ENCODE data around the gene SDK2.

SDK2 gene, protein sequence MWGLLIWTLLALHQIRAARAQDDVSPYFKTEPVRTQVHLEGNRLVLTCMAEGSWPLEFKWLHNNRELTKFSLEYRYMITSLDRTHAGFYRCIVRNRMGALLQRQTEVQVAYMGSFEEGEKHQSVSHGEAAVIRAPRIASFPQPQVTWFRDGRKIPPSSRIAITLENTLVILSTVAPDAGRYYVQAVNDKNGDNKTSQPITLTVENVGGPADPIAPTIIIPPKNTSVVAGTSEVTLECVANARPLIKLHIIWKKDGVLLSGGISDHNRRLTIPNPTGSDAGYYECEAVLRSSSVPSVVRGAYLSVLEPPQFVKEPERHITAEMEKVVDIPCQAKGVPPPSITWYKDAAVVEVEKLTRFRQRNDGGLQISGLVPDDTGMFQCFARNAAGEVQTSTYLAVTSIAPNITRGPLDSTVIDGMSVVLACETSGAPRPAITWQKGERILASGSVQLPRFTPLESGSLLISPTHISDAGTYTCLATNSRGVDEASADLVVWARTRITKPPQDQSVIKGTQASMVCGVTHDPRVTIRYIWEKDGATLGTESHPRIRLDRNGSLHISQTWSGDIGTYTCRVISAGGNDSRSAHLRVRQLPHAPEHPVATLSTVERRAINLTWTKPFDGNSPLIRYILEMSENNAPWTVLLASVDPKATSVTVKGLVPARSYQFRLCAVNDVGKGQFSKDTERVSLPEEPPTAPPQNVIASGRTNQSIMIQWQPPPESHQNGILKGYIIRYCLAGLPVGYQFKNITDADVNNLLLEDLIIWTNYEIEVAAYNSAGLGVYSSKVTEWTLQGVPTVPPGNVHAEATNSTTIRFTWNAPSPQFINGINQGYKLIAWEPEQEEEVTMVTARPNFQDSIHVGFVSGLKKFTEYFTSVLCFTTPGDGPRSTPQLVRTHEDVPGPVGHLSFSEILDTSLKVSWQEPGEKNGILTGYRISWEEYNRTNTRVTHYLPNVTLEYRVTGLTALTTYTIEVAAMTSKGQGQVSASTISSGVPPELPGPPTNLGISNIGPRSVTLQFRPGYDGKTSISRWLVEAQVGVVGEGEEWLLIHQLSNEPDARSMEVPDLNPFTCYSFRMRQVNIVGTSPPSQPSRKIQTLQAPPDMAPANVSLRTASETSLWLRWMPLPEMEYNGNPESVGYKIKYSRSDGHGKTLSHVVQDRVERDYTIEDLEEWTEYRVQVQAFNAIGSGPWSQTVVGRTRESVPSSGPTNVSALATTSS (N-terminal part only)

DNA sequence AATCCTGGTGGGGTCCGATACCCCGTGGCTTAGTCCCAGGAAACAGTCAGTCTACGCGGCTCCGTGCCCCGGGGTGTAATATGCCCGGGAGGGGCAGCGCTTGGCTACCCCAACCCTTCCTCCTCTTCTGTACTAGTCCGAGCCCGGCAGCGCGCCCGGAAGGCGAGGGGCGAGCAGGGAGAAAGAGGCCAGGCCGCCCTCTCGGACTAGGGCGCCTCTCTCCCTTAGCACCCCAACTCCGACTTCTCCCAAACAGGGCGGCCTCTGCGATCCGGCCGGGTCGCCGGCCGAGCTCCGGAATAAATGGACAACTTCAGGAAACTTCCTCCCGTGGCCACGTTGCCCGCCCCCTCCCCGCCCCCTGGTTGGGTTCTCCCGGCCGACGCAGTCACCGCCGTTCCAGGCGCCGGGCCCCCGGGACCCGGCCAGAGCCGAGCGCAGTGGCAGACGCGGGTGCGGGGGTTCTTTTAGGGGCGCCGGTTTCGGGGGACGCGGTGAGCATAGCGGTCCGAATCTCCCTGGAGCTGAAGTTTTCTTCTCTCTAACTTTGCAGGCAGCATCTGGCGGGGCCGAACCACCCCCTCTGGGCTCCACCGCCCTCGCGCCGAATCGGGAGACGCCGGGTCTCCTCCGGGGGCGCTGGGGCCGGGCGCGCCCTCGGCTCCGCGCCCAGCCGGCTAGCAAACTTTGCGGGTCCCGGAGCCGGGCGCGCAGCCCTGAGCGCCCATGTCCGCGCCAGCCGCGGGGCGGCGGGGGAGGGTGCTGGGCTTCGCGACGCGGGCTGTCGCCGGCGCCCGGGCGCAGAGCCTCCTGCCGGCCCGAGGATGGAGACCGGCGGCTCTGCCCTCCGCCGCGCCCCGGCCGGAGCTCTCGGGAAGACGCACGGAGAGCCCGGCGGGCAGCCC is at the start of gene SDK2:
Gene SDK2 (minus strand): TSS at position 301 of the 905 bp plus-strand sequence. CDS start 357 bp downstream, outside the sequence.
- no peak for DNase-seq

DNA sequence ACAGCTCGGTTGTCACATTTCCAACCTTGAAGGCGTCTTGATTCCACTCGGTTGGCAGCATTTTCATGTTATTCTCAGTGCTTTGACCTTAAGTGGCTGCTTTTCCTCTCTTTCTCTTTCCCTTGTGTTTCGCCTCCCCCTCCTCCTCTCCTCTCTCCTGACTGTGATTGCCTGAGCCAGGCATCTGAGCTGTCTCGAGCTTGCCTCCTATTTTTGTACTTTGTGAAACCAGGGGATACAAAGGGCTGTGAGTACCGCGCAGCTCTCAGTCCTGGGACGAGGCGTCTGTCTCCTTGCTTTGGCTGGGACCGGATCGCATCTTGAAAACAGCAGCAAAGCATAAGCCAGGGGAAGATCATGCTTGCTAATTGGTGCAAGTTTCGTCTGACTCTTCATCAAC is 48.8 kb upstream of the SDK2 start:
- DNase-seq: no peak

DNA sequence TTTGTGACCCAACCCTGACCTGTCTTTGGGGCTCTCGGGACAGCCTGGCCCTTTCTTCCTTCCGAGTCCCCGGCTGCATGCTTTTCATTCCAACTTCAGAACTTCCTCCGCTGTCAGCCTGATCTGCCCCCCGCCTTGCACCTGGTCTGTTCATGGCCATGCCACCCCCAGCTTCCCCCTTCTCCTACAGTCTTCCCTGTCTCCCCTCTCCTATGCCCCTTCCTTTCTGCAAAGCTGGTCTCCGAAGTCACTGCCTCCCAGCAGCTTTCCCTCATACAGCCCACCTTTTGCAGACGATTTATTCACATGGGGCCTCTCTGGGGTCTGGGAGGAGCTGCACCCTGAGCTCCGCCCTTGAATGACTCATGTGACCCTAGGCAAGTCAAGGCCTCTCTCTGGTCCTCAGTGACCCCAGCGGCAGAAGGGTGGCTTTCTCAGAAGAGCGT is 47.1 kb upstream of the SDK2 start:
- DNase-seq: no peak

DNA sequence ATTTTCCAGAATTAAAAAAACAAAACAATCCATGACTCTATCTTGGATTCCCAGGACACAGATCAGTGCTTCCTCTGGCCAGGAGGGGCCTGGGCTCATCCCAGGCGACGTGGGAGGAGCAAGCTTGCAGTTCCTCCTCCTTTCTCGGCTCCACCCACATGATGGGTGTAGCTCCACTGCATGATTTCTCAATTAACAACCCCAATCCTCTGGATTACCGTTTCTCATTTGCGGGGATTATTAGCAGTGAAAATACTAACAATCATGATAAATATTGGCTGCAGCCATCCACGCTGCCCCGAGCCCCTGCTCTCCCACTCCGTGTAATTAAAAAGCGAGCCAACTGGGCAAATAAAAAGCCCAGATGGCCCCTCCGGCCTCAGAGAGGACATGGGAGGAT is 46.4 kb upstream of the SDK2 start:
- DNase-seq: no peak

DNA sequence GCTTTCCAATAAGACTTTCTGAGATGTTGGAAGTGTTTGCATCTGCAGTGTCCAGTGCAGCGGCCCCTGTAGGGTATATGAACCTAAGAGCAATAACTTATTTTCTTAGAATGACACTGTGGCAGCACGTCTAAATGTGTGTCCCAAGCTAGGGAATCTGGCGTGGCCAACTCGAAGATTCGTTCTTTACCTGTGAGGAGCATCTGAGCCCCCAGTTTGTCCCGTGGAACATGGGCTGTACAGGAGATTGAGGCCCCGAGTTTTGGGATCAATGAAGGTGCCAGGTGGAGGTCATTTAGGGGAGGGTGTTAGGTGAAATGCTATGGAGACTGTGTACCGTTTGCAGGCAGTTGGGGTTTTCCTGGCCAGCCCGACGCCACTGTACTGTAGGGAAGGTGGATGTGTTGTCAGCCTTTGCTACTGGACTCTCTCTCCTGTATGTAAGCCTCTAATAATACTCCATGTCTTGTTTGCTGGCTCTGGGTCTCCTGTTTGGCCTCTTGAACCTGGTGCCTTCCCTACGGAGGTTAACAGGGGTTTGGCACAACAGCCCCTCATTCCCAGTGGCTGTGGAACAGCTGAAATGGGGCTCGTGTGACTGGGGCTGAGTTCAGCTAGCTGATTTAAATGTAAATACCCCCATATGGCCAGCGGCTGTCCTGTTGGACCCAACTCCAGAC is 45.5 kb upstream of the SDK2 start:
- DNase-seq: no peak

DNA sequence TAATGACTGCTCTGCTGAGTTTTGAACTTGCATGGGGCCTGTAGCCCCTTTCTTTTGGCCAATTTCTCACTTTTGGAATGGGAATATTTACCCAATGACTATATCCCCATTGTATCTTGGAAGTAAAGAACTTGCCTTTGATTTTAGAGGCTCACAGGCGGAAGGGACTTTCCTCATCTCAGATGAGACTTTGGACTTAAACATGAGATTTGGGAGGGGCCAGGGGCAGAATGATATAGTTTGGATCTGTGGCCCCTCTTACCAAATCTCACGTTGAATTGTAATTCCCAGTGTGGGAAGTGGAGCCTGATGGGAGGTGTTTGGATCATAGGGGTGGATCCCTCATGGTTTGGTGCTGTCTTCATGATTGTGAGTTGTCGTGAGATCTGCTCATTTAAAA is 42.7 kb upstream of the SDK2 start:
- no peak for DNase-seq

DNA sequence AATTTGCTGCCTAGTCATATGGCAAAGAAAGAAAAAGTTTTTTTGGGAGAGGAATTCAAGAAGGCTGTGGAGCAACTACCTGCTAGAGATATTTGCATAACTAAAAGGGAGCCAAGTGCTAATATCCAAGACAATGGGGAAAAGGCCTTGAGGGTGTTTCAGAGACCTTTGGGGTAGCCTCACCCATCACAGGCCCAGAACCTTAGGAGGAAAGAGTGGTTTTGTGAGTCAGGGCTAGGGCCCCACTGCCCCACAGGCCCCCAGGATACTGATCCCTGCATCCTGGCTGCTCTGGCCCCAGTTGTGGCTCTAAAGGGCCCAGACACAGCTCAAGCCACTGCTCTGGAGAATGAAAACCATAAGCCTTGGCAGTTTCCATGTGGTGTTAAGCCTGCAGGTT is 41.9 kb upstream of the SDK2 start:
- no peak for DNase-seq

DNA sequence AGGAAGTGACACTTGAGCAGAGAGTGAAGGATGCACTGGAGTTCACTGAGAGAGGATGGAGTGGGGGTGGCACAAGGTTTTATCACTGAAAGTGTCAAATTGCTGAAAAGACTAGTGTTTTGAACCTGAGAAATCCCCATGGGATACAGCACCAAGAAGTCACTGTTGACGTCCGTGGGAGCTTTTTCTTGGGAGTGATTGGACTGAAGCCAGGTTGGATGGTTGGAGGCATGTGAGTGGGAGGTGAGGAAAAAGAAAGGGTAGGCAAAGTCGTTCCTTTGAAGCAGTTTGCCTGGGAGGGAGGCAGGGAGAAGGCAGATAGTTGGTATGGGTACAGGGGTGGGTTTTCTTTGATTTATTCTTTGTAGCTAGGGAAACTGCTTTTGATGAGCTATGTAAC is 39.9 kb upstream of the SDK2 start:
- DNase-seq: no peak

DNA sequence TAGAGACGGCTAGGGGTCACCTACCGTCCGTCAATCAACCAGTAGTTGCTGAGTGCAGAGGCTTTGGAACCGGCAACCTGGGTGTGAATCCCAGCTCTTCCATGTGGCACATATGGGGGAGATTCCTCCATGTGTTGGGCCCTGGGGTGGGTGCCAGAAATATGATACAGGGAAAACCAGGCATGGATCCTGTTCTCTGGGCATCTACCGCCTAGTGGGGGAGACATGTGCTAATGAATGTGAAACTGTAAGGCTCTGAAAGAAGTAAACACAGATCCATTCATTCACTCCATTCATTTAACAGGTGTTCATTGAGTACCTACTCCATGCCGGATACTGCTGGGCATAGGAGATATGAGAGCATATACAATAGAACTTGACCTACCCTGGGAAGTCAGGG is 39.5 kb upstream of the SDK2 start:
- no peak for DNase-seq

DNA sequence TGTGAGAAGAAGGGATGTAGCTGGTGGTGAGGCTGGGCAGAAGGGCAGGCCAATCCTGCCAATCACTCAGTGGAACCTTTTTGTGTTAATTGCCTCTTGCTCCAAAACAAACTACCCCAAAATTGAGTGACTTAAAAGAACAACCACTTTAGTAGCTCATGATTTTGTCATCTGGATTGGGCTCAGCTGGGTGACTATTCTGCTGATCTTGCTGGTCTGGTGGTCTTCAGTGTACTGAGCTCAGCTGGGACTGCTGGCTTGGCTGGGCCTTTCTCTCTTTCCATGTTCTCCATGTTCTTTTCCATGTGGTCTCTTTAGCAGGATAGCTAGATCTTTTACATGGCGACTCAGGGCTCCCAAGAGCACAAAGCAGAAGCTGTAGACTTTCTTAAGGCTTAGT is 37.7 kb upstream of the SDK2 start:
- DNase-seq: no peak

DNA sequence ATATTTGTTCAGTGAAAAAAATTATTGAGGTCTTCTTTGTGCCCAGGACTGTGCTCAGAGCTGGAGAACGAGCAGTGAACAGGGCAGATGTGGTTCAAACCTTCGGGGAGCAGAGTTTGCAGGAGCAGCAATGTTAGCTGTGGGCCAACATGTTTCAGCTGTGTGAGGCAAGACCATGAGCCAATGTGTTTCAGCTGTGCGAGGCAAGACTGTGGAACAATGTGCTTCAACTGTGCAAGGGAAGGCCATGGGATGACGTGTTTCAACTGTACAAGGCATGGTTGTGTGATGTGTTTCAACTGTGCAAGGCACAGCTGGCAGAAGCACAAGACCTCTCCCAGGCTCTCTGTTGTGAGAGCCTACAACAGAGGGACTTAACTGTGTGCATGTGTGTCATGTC is 35.2 kb upstream of the SDK2 start:
- DNase-seq: no peak

DNA sequence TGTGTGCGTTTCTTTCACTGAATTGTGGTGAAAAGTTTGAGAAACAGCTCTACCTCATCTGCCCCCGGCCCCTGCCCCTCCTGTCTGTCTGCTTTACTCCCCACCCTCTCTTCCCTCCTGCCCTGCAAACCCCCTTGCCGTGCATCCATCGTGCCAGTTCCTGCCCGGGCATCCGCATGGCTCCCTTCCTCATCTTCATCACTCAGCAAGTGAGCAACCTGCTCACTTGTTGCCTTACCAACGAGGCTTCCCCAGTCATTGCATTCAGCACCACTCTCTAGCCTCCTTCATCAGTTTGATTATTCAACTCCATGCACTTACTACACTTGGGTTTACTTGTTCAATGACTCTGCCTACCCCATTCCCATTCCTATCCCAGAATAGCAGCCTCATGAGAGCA is 34.8 kb upstream of the SDK2 start:
- DNase-seq: no peak

DNA sequence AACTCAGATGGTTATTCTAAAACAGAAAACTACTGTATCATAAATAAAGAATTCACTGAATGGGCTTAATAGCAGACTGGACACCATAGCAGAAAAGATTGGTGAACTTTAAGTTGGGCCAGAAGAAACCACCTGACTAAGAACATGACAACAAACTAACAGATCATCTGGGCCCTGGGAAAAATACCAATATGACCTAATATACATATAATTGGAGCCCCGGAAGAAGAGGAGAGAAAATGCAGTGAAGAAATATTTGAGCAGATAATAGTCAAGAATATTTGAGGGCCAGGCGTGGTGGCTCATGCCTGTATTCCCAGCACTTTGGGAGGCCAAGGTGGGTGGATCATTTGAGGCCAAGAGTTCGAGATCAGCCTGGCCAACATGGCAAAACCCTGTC is 25.5 kb upstream of the SDK2 start:
- DNase-seq: no peak

DNA sequence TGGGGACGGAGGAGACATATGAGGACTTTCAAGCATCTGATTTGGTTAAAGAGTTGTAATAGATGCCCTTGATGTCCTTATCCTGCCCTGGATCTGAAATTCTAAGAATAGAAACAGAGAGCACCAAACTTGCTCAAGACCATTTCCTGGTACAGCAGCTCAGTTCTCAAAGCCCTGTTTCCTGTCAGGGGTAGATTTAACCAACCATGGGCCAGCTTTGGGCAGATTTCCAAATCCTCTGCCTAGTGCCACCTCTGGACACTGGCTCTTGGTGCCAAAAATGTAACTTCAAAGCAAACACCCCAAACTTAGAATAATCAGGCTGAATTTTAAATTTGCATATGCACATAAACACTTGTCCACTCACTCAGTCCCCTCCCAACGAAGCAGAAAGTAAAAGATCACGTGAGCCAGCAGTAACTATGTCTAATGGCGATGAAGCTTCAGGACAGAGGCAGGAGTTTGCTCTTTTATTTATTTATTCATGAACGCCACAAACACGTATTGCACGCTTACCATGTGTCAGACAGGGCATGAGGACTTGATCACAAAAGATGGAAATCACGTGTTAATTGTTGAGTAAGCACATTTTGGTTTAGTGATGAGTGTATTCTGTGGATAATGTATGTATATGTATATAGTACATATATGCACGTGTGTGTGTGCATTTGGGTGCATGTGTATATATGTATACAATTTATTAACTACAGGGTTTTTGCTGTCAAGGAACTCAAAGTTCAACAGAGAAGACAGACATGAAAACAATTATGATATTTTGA is 23.1 kb upstream of the SDK2 start:
- peak; percentile 30 for DNase-seq

DNA sequence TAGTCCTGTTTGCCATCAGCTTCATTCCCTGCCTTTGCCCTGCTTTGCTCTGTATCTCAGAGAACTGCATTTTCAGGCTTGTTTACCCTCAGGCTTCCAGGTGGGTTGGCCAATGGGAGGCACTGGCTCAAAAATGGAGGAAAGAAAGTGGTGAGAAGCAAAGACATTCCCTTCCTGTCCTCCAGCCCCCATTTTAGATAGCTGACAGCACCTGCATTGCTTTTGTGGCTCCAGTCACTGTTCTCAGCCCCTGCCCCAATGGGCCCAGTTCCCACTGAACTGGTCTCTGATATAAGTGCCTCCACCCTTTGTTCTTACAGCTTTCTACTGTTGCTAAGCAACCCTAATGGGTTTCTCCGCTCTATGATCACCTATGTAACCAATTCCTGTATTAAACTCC is 19.4 kb upstream of the SDK2 start:
- DNase-seq: no peak

DNA sequence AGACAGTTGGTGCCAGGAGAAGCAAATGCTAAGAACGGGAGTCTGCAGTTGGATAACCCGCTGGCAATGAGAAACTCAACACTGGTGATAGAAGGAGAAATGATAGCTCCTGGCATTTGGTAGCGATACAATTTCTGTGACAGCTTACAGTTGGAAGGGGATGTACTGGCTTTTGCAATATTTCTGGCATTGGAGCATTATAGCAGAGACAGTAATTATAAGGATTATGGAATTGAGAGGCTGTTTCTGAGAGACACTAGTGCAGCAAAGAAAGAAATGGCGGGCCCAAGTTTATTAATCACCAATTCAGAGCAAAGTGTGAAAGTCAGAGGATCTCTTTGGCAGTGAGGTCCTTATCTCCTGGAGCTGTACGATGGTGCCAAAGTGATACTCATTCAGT is 16.1 kb upstream of the SDK2 start:
- DNase-seq: no peak

DNA sequence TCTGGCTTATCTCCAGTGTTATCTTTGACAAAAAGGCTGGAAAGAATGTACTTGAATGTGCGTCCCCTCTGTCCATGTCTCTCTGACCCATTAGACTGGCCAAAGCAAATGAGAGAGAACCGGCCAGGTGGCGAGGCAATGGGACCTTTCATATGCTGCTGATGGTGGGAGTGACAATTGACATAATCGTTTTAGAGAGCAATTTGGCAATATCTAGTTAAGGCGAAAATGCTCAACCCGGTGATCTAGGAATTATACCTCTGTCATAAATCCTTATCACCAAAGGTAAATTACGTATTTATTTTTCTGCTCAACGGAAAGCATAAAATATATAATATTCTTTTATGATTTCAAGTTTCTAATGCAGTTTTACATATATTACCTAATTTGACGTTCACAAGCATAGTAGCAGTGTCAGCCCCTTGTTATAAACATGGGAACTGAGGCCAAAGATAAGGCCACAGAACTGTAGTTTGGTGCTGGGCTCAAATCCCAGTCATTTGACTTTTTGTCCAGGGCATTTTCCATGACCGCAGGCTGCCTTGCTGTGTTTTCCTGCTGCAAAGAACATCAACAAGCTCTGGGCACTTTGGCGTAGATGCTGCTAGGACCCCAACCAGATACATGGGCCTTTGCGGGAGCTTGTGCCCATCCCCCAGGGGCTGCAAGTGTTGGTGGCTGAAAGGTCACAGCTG is 14.7 kb upstream of the SDK2 start:
- DNase-seq: no peak

DNA sequence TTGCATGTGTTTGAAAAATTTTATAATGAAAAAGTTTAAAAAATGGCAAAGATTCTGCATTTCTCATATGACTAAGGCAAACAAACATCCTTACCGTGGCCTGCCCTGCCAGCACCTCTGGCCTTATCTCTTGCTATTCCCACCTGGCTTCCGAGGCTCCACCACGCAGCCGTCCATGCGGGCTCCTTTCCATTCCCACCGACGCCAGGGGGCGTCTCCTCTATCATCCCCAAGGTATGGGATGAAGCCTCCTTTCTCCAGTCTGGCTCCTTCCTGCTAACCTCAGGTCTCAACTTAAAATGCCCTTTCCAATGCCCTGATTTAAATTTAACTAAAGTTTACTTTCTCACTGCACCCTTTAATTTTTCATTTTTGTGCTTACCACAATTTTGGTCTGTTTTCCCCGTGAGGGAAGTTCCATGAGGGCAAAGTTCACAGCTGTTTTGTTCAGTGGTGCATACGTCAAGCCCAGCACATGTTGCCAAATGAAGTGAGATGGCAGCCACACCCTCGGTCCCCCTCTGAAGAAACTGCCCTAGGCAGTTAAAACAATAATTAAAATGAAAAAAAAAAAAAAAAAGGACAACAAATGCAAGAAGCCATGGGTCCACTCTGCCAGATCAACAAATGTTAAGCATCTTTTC is 13.3 kb upstream of the SDK2 start:
- peak; percentile 4 for DNase-seq

DNA sequence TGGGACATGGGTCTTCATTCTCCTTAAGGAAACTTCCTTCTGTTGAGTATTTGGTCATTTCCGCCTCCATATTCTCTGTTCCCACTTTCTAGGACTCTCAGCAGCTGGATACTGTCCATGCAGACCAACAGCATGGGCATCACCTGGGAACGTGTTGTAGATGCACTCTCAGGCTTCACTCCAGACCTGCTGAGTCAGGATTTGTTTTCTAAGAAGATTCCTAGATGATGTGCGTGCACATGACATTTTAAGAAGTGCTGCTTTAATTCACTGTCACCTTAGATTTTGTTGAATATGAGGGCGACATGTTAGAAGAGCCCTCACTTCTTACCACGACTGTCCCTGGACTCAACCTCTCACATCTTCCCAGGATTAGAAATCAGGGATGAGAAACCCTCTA is 10.0 kb upstream of the SDK2 start:
- DNase-seq: no peak

DNA sequence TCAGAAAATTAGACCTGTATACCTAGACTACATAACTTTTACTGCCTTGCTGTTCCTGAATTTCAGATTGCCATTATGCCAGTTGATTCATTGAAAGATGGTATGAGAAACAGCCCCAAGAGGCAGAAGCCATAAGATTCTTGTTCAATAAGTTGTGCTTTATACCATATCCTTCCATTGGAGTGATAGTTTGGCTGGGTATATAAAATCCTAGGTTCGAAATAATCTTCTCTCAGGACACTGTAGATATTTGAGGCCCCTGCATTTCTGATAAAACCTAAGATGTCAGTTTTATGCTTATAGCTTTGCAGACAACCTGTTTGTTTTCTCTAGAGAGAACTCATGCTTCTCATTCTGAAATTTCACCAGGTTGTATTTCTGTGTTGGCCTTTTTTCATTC is 9.6 kb upstream of the SDK2 start:
- no peak for DNase-seq
